K562 (cell line): ENCODE results near the gene FUZ. TPM values are rescaled to one million over a fixed set of nuclear protein-coding genes. Genes with fewer than 3 reads are reported as not detected.

Source experiments
- C11orf30 ChIP-seq: fragments of 450-650 bp; IDR thresholded peaks from 2 replicates; pipeline ENCODE4 v1.6.1; 2016; ENCODE audit warnings: low read depth, mild to moderate bottlenecking
- EGR1 ChIP-seq: fragments of 450-650 bp; conservative IDR thresholded peaks from 2 replicates; pipeline ENCODE4 v1.6.1; 2017; ENCODE audit warnings: mild to moderate bottlenecking
- FOXA1 ChIP-seq: fragments of 450-650 bp; IDR thresholded peaks from 2 replicates; pipeline ENCODE4 v1.6.1; 2016; ENCODE audit warnings: mild to moderate bottlenecking, borderline replicate concordance
- HCFC1 ChIP-seq: IDR thresholded peaks from 2 replicates; pipeline ENCODE4 v1.6.1; 2012; ENCODE audit warnings: low read depth, low read length, improper control_type of control experiment
- MAZ ChIP-seq, 2 experiments: fragments of 450-650 bp in 1 of 2; sonication (generic) in 1 of 2; formaldehyde crosslinking; IDR thresholded peaks in 1 of 2; conservative IDR thresholded peaks in 1 of 2; 2 replicates each; pipeline versions ENCODE4 v1.4.0 to v1.5.0; 2020; ENCODE audit warnings: mild to moderate bottlenecking in 1 of 2, missing genetic modification reagents in 1 of 2
- NEUROD1 ChIP-seq: fragments of 150-350 bp; IDR thresholded peaks from 2 replicates; pipeline ENCODE4 v1.6.1; 2014; ENCODE audit warnings: borderline replicate concordance, low read length, low read depth; ENCODE audit not compliant: partially characterized antibody
- NRF1 ChIP-seq, 2 experiments: fragments of 450-650 bp; IDR thresholded peaks in 1 of 2; conservative IDR thresholded peaks in 1 of 2; 2 replicates each; pipeline ENCODE4 v1.6.1; 2014; ENCODE audit warnings: mild to moderate bottlenecking in 2 of 2
- PHTF2 ChIP-seq: fragments of 250-450 bp; sonication (Bioruptor Pico); IDR thresholded peaks from 2 replicates; pipeline ENCODE4 v1.5.0; 2021; ENCODE audit warnings: mild to moderate bottlenecking
- PML ChIP-seq: IDR thresholded peaks from 2 replicates; pipeline ENCODE4 v1.6.1; 2012; ENCODE audit warnings: low read length, inconsistent platforms
- POLR2AphosphoS5 ChIP-seq: IDR thresholded peaks from 2 replicates; pipeline ENCODE4 v1.6.1; 2011; ENCODE audit warnings: mild to moderate bottlenecking, low read depth, low read length, moderate library complexity; ENCODE audit not compliant: control insufficient read depth, insufficient read depth
- SMAD3 ChIP-seq: fragments of 450-650 bp; formaldehyde crosslinking; conservative IDR thresholded peaks from 2 replicates; pipeline ENCODE4 v1.4.0; 2020; ENCODE audit warnings: mild to moderate bottlenecking
- SMARCA4 ChIP-seq: fragments of 450-650 bp; IDR thresholded peaks from 2 replicates; pipeline ENCODE4 v1.6.1; 2016
- SP2 ChIP-seq: IDR thresholded peaks from 2 replicates; pipeline ENCODE4 v1.6.1; 2011; ENCODE audit warnings: mild to moderate bottlenecking, low read depth, low read length, moderate library complexity; ENCODE audit not compliant: poor library complexity, severe bottlenecking; ENCODE audit errors: extremely low read depth
- SUPT5H ChIP-seq: fragments of 450-650 bp; IDR thresholded peaks from 2 replicates; pipeline ENCODE4 v1.6.1; 2016
- ZBTB1 ChIP-seq: sonication (generic); formaldehyde crosslinking; IDR thresholded peaks from 2 replicates; pipeline ENCODE4 v1.8.1; 2023; ENCODE audit warnings: missing genetic modification reagents, low read depth, mild to moderate bottlenecking, borderline replicate concordance
- ZNF699 ChIP-seq: fragments of 250-450 bp; sonication (Bioruptor Pico); IDR thresholded peaks from 2 replicates; pipeline ENCODE4 v1.8.0; 2021; ENCODE audit warnings: mild to moderate bottlenecking, moderate library complexity; ENCODE audit not compliant: insufficient replicate concordance
- polyA plus RNA-seq, 8 experiments: library from polyadenylated mRNA; depleted of rRNA in 4 of 8; stranded (reverse) in 5 of 8; unstranded in 3 of 8; fragments of >200 nt; fragmentation: Nextera tagmentation in 2 of 8; fragmentation: Illumina TruSeq in 1 of 8; extraction: Ambion mirVana in 2 of 8; extraction: Trizol in 1 of 8; gene quantifications; 2 replicates each; pipeline versions ENCODE4 v1.2.1 to v1.2.3, GENCODE V29; 2011 to 2014; ENCODE audit warnings: inconsistent platforms in 1 of 8, missing spikeins in 1 of 8
- total RNA-seq, 7 experiments: library from RNA; depleted of rRNA in 6 of 7; stranded (reverse); fragments of >200 nt in 6 of 7; fragmentation: Illumina TruSeq in 2 of 7; extraction: Trizol in 2 of 7; gene quantifications; 2 replicates each; pipeline versions ENCODE4 v1.2.1 to v1.2.3, GENCODE V29; 2011 to 2021; ENCODE audit warnings: low replicate concordance in 1 of 7
- TF ChIP-seq, protein P1 (sequence below): sonication (generic); formaldehyde crosslinking; IDR thresholded peaks from 2 replicates; pipeline ENCODE4 v1.8.0; 2022; ENCODE audit warnings: missing genetic modification reagents, mild to moderate bottlenecking, borderline replicate concordance
- TF ChIP-seq, protein P2 (sequence below): fragments of 450-650 bp; IDR thresholded peaks from 2 replicates; pipeline ENCODE4 v1.6.1; 2016; ENCODE audit warnings: borderline replicate concordance
- TF ChIP-seq, protein P3 (sequence below): fragments of 450-650 bp; conservative IDR thresholded peaks from 2 replicates; pipeline ENCODE4 v1.6.1; 2016; ENCODE audit warnings: missing genetic modification characterization, low read depth, mild to moderate bottlenecking, missing compliant biosample characterization, moderate library complexity

FUZ gene
- total and polyA plus RNA-seq, 9 of the 15 experiments (the other 6 are each of a cell fraction or from before 2014, with no cell fraction given), result 0.17 to 7.6 (median 3.6) TPM; not detected in 1

DNA sequence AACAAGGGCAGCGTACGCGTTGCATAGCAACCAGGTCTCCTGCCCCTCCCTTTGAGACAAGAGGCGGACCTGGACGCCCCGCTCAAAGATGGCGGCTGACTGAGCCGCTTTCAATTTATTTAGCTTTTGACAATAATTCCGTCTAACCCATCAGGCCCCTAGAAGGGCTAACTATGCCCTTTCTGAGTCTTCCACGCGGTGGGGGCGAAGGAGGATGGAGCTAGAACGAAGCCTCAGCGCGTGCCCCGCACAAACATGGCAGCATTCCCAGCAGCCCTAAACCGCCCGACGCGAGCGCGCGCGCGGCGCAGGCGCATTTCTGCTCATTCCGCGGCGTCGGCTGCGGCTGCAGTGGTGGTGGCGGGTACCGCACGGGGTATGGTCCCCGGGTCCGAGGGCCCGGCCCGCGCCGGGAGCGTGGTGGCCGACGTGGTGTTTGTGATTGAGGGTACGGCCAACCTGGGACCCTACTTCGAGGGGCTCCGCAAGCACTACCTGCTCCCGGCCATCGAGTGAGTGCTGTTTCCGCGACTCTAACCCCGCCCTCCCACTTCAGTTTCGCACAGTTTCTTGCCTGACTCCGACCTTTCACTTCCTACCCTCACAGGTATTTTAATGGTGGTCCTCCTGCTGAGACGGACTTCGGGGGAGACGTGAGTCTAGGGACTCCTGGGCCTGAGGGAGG is 5.0 kb upstream of the FUZ start, which contains the start of gene MED25 (continued):
- TF ChIP-seq POLR2AphosphoS5 (peak; percentile 62), SUPT5H (peak; percentile 79), NEUROD1 (peak; percentile 1), SP2 (no peak), C11orf30 (peak; percentile 83), SMARCA4 (0 out of 2 replicates have a peak, but pooled peaks have one; percentile 6), NRF1 (conservative IDR thresholded peaks at IDR 0.05 in 1 of 2, IDR thresholded peaks at IDR 0.05 in 1 of 2) (peak; percentile 95 to 96), PML (peak; percentile 57; the same call in 1 of the 2 replicates), FOXA1 (no peak), SMAD3 (CRISPR knock-in tag) (peak; percentile 77; the same call in 1 of the 2 replicates), MAZ (CRISPR knock-in tag; conservative IDR thresholded peaks at IDR 0.05 in 1 of 2, IDR thresholded peaks at IDR 0.05 in 1 of 2) (peak; percentile 81 to 88), HCFC1 (peak; percentile 87), PHTF2 (no peak), ZNF699 (CRISPR knock-in tag) (no peak), ZBTB1 (peak; percentile 97), EGR1 (no peak)
- TF ChIP-seq, protein P1, sequence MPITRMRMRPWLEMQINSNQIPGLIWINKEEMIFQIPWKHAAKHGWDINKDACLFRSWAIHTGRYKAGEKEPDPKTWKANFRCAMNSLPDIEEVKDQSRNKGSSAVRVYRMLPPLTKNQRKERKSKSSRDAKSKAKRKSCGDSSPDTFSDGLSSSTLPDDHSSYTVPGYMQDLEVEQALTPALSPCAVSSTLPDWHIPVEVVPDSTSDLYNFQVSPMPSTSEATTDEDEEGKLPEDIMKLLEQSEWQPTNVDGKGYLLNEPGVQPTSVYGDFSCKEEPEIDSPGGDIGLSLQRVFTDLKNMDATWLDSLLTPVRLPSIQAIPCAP, result no peak
- TF ChIP-seq, protein P2, sequence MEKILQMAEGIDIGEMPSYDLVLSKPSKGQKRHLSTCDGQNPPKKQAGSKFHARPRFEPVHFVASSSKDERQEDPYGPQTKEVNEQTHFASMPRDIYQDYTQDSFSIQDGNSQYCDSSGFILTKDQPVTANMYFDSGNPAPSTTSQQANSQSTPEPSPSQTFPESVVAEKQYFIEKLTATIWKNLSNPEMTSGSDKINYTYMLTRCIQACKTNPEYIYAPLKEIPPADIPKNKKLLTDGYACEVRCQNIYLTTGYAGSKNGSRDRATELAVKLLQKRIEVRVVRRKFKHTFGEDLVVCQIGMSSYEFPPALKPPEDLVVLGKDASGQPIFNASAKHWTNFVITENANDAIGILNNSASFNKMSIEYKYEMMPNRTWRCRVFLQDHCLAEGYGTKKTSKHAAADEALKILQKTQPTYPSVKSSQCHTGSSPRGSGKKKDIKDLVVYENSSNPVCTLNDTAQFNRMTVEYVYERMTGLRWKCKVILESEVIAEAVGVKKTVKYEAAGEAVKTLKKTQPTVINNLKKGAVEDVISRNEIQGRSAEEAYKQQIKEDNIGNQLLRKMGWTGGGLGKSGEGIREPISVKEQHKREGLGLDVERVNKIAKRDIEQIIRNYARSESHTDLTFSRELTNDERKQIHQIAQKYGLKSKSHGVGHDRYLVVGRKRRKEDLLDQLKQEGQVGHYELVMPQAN, result peak; percentile 36
- TF ChIP-seq, protein P3, sequence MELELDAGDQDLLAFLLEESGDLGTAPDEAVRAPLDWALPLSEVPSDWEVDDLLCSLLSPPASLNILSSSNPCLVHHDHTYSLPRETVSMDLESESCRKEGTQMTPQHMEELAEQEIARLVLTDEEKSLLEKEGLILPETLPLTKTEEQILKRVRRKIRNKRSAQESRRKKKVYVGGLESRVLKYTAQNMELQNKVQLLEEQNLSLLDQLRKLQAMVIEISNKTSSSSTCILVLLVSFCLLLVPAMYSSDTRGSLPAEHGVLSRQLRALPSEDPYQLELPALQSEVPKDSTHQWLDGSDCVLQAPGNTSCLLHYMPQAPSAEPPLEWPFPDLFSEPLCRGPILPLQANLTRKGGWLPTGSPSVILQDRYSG (tag), result peak; percentile 75; the same call in 1 of the 2 replicates
